ENCODE measurements around the gene VWA5B1. TPM values are rescaled to one million over a fixed set of nuclear protein-coding genes. Genes with fewer than 3 reads are reported as not detected.
A peak's percentile ranks its signal among the peaks of the same experiment; 100 is the strongest.
"Not testable (repeated sequence)": the region's sequence is repeated elsewhere in the genome, so short reads cannot be mapped to it uniquely, and the experiment has no call there.

The VWA5B1 gene
- polyA plus RNA-seq, 1 donor, result 0.40 TPM

DNA sequence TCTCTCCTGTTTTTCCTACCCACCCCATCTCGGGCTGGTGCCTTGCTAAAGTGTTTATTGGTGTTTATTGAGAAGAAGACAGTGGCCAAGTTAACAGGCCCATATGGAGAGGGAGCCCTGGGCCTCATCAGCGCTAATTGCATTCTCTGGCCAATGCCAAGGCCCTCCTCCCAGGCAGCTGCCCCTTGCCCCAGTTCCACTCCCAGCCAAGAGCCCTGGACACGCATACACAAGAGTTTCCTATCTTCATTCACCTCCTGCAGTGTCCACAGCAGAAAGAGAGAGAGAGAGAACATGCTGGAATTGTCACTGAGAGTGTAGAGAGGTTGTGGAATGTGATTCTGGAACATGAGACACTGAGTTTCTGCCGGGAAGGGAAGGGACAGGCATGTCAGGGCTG is 25.4 kb upstream of the VWA5B1 start:
- no peaks in the 10 kb centered on the region for H3K27me3 ChIP-seq (ENCODE audit: control insufficient read depth, insufficient read depth, low read length)
- no peaks in the 10 kb centered on the region for H3K4me1 ChIP-seq (ENCODE audit: control insufficient read depth, insufficient read depth, low read length)
- no peaks in the 10 kb centered on the region for H3K9me3 ChIP-seq (ENCODE audit: control insufficient read depth, low read depth, low read length)
- WGBS (ENCODE audit: insufficient coverage, low lambda C conversion rate), result no CpG with 5 or more reads among the region's 4 CpGs
- H3K27ac ChIP-seq (ENCODE audit: low read length), result no peak overlapping the region
- no peak overlapping the region for H3K4me3 ChIP-seq (ENCODE audit: low read length)
- DNase-seq, result peak in 1 of 2 donors; percentile 6
- H3K36me3 ChIP-seq (ENCODE audit: control insufficient read depth, insufficient read depth, low read length), result no peaks in the 10 kb centered on the region

- H3K9me3 ChIP-seq (ENCODE audit: control insufficient read depth, low read depth, low read length), result no peaks in the 10 kb centered on the region
- H3K4me3 ChIP-seq (ENCODE audit: low read length), result no peak overlapping the region
- WGBS (ENCODE audit: insufficient coverage, low lambda C conversion rate), result no CpG with 5 or more reads among the region's 8 CpGs
- H3K27ac ChIP-seq (ENCODE audit: low read length), result no peak overlapping the region
- DNase-seq, result no peak
- no peaks in the 10 kb centered on the region for H3K36me3 ChIP-seq (ENCODE audit: control insufficient read depth, insufficient read depth, low read length)
- H3K27me3 ChIP-seq (ENCODE audit: control insufficient read depth, insufficient read depth, low read length), result no peaks in the 10 kb centered on the region
- no peaks in the 10 kb centered on the region for H3K4me1 ChIP-seq (ENCODE audit: control insufficient read depth, insufficient read depth, low read length)
Observed at GRCh38 chr1:20266141-20266540, 24.5 kb upstream of the VWA5B1 start.

- H3K9me3 ChIP-seq (ENCODE audit: control insufficient read depth, low read depth, low read length), result no peaks in the 10 kb centered on the region
- H3K4me1 ChIP-seq (ENCODE audit: control insufficient read depth, insufficient read depth, low read length), result no peaks in the 10 kb centered on the region
- H3K36me3 ChIP-seq (ENCODE audit: control insufficient read depth, insufficient read depth, low read length), result no peaks in the 10 kb centered on the region
- no peaks in the 10 kb centered on the region for H3K27me3 ChIP-seq (ENCODE audit: control insufficient read depth, insufficient read depth, low read length)
- no peak overlapping the region for H3K27ac ChIP-seq (ENCODE audit: low read length)
- no peak for DNase-seq
- no CpG with 5 or more reads among the region's 6 CpGs for WGBS (ENCODE audit: insufficient coverage, low lambda C conversion rate)
- H3K4me3 ChIP-seq (ENCODE audit: low read length), result no peak overlapping the region
Observed at GRCh38 chr1:20266642-20267041, 24.0 kb upstream of the VWA5B1 start.

- no peaks in the 10 kb centered on the region for H3K4me1 ChIP-seq (ENCODE audit: control insufficient read depth, insufficient read depth, low read length)
- no peaks in the 10 kb centered on the region for H3K9me3 ChIP-seq (ENCODE audit: control insufficient read depth, low read depth, low read length)
- DNase-seq, result no peak
- H3K27ac ChIP-seq (ENCODE audit: low read length), result no peak overlapping the region
- no peak overlapping the region for H3K4me3 ChIP-seq (ENCODE audit: low read length)
- WGBS (ENCODE audit: insufficient coverage, low lambda C conversion rate), result 70% methylated on average over 2 of the region's 11 CpGs
- H3K36me3 ChIP-seq (ENCODE audit: control insufficient read depth, insufficient read depth, low read length), result no peaks in the 10 kb centered on the region
- H3K27me3 ChIP-seq (ENCODE audit: control insufficient read depth, insufficient read depth, low read length), result peaks cover 5% of the 10 kb centered on the region
Observed at GRCh38 chr1:20271498-20272400, 18.9 kb upstream of the VWA5B1 start.

GRCh38 chr1:20273716-20274115 is 17.0 kb upstream of the VWA5B1 start:
- H3K4me1 ChIP-seq (ENCODE audit: control insufficient read depth, insufficient read depth, low read length); H3K9me3 ChIP-seq (ENCODE audit: control insufficient read depth, low read depth, low read length); H3K27me3 ChIP-seq (ENCODE audit: control insufficient read depth, insufficient read depth, low read length); H3K36me3 ChIP-seq (ENCODE audit: control insufficient read depth, insufficient read depth, low read length); H3K4me3 ChIP-seq (ENCODE audit: low read length); H3K27ac ChIP-seq (ENCODE audit: low read length); DNase-seq: not testable (repeated sequence)

GRCh38 chr1:20275319-20275925 is 15.3 kb upstream of the VWA5B1 start:
- DNase-seq, result no peak
- H3K9me3 ChIP-seq (ENCODE audit: control insufficient read depth, low read depth, low read length), result no peaks in the 10 kb centered on the region

GRCh38 chr1:20276485-20277159 is 14.1 kb upstream of the VWA5B1 start:
- Histone ChIP-seq H3K9me3 (ENCODE audit: control insufficient read depth, low read depth, low read length) (no peaks in the 10 kb centered on the region), H3K36me3 (ENCODE audit: control insufficient read depth, insufficient read depth, low read length) (no peaks in the 10 kb centered on the region), H3K4me1 (ENCODE audit: control insufficient read depth, insufficient read depth, low read length) (peaks cover 8% of the 10 kb centered on the region), H3K27me3 (ENCODE audit: control insufficient read depth, insufficient read depth, low read length) (peaks cover 5% of the 10 kb centered on the region), H3K4me3 (ENCODE audit: low read length) (no peak overlapping the region), H3K27ac (ENCODE audit: low read length) (no peak overlapping the region)
- WGBS (ENCODE audit: insufficient coverage, low lambda C conversion rate), result no CpG with 5 or more reads among the region's 12 CpGs
- DNase-seq, result no peak

More at GRCh38 chr1:20275319-20275925, 15.3 kb upstream of the VWA5B1 start:
- Histone ChIP-seq H3K4me3 (ENCODE audit: low read length) (no peak overlapping the region), H3K27ac (ENCODE audit: low read length) (no peak overlapping the region), H3K4me1 (ENCODE audit: control insufficient read depth, insufficient read depth, low read length) (peaks cover 8% of the 10 kb centered on the region), H3K27me3 (ENCODE audit: control insufficient read depth, insufficient read depth, low read length) (peaks cover 5% of the 10 kb centered on the region), H3K36me3 (ENCODE audit: control insufficient read depth, insufficient read depth, low read length) (no peaks in the 10 kb centered on the region)
- no CpG with 5 or more reads among the region's 7 CpGs for WGBS (ENCODE audit: insufficient coverage, low lambda C conversion rate)

GRCh38 chr1:20278692-20279130 is 12.0 kb upstream of the VWA5B1 start:
- Histone ChIP-seq H3K4me3 (ENCODE audit: low read length) (no peak overlapping the region), H3K4me1 (ENCODE audit: control insufficient read depth, insufficient read depth, low read length) (peaks cover 8% of the 10 kb centered on the region), H3K27ac (ENCODE audit: low read length) (no peak overlapping the region), H3K27me3 (ENCODE audit: control insufficient read depth, insufficient read depth, low read length) (peaks cover 3% of the 10 kb centered on the region), H3K36me3 (ENCODE audit: control insufficient read depth, insufficient read depth, low read length) (no peaks in the 10 kb centered on the region), H3K9me3 (ENCODE audit: control insufficient read depth, low read depth, low read length) (no peaks in the 10 kb centered on the region)
- WGBS (ENCODE audit: insufficient coverage, low lambda C conversion rate), result no CpG with 5 or more reads among the region's 4 CpGs
- DNase-seq, result no peak

DNA sequence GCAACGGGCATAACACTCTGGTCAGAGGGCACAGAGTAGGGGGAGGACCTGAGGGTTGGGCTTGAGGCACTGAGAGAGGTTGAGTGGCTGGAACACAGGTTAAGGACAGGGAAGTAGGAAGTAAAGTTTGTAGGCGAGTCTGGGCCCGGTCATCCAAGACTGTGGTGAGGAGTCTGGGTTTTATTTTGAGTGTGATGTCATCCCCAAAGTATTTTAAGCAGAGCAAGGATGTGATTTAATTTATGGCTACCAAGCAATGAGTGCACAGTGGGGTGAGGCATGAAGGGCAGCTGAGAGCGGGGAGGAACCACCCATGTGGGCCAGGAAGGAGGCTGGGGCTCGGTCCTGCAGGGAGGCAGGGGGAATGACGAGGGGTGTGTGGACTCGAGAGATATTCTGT is 11.2 kb upstream of the VWA5B1 start:
- Histone ChIP-seq H3K4me1 (ENCODE audit: control insufficient read depth, insufficient read depth, low read length) (peaks cover 8% of the 10 kb centered on the region), H3K27me3 (ENCODE audit: control insufficient read depth, insufficient read depth, low read length) (peaks cover 3% of the 10 kb centered on the region), H3K36me3 (ENCODE audit: control insufficient read depth, insufficient read depth, low read length) (no peaks in the 10 kb centered on the region), H3K27ac (ENCODE audit: low read length) (no peak overlapping the region), H3K4me3 (ENCODE audit: low read length) (no peak overlapping the region), H3K9me3 (ENCODE audit: control insufficient read depth, low read depth, low read length) (no peaks in the 10 kb centered on the region)
- WGBS (ENCODE audit: insufficient coverage, low lambda C conversion rate), result 69% methylated on average over 3 of the region's 7 CpGs
- no peak for DNase-seq

DNA sequence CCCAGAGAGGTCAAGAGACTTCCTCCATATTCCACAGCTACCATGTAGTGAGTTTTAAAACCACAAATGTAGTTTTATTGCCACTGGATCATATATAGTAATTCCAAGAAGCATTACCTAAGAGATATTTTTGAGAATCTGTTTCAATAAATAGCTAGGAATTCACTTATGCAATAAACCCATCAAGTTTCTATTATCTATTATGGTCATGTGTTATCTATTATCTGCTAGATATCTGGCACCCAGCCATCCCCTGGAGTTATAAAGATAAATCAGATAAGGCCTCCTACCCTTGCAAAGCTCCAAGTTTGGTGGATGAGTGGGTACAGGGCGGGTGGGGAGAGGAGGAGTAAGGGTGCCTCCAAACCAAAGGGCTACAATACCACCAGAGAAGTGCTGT is 10.3 kb upstream of the VWA5B1 start:
- peaks cover 8% of the 10 kb centered on the region for H3K4me1 ChIP-seq (ENCODE audit: control insufficient read depth, insufficient read depth, low read length)
- H3K9me3 ChIP-seq (ENCODE audit: control insufficient read depth, low read depth, low read length), result no peaks in the 10 kb centered on the region
- peaks cover 1% of the 10 kb centered on the region for H3K27me3 ChIP-seq (ENCODE audit: control insufficient read depth, insufficient read depth, low read length)
- DNase-seq, result no peak
- H3K4me3 ChIP-seq (ENCODE audit: low read length), result no peak overlapping the region
- WGBS (ENCODE audit: insufficient coverage, low lambda C conversion rate), result no CpG with 5 or more reads among the region's 1 CpG
- no peaks in the 10 kb centered on the region for H3K36me3 ChIP-seq (ENCODE audit: control insufficient read depth, insufficient read depth, low read length)
- H3K27ac ChIP-seq (ENCODE audit: low read length), result peak overlapping the region; percentile 60
